ENCODE measurements around the gene SH3GLB2.
"Not testable (repeated sequence)": the region's sequence is repeated elsewhere in the genome, so short reads cannot be mapped to it uniquely, and the experiment has no call there.

GRCh38 chr9:128961403-128961802, 66.7 kb downstream of the SH3GLB2 start:
- TF ChIP-seq CTCF (IDR thresholded peaks at IDR 0.05 in 4 of 5, conservative IDR thresholded peaks at IDR 0.05 in 1 of 5); POLR2A (IDR thresholded peaks at IDR 0.05): not testable (repeated sequence)
